ENCODE data around the gene BSPRY.
A peak's percentile ranks its signal among the peaks of the same experiment; 100 is the strongest.

The BSPRY gene

DNA sequence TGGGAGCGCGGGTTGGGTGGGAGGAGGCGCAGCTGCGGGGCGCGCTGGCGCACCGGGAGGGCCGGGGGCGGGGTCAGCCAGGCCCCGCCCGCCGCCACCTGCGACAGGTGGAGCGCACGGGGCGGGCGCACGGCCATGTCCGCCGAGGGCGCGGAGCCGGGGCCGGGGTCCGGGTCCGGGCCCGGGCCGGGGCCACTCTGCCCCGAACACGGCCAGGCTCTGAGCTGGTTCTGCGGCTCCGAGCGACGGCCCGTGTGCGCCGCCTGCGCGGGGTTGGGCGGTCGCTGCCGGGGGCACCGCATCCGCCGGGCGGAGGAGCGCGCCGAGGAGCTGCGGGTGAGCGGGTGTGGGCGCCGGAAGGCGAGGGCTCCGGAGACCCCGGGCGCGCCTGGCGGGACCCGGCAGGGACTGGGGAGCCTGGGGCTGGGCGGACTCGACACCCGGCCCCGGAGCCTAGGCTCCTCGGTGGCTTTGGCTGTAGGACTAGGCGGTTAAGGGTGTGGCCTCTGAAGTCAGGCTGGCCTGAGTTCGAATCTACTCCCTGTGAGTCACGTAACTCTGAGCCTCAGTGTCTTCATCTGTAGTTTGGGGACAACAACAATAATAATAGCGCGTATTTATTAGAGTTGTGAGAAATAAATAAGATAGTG, at the start of gene BSPRY:
BSPRY (plus strand) TSS at position 97 of the 650 bp plus-strand sequence; CDS start at position 136, 39 bp downstream.
- H3K27ac Mint-ChIP-seq: peak within 1 kb of the TSS; percentile 92 to 98
- H3K4me3 Mint-ChIP-seq: peak within 1 kb of the TSS; percentile 95 to 97
- H3K27me3 Mint-ChIP-seq: peaks cover 7% of the 10 kb centered on the region
- peaks cover 56% of the 10 kb centered on the region for H3K4me1 Mint-ChIP-seq
- DNase-seq: peak; percentile 60
- peak; percentile 72 for ATAC-seq
- no peaks in the 10 kb centered on the region for H3K9me3 Mint-ChIP-seq

DNA sequence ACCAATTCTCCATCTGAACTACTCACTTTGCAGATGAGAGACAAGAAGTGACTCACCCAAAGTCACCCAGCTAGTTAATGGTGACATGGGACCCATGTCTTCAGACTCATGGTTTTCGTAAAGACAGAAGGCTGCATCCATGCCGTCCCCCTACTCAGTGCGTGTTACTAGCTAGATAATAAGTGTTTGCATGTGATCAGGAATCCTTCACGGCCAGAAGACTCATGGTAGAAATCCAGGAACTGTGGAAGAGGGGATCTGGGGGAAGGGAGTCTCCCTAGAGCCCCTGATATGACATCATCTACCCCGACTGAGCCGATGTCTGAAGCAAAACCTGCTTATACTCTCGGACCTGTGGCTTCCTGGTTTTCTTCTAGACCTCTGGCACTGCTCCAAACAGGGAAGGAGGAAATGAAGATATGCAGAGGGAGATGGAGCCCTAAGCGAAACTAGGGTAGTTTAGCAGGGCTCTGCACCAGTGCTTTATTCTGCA, 49.5 kb upstream of the BSPRY start:
- no peaks in the 10 kb centered on the region for H3K27me3 Mint-ChIP-seq
- H3K4me1 Mint-ChIP-seq: no peaks in the 10 kb centered on the region
- H3K9me3 Mint-ChIP-seq: no peaks in the 10 kb centered on the region
- DNase-seq (no peak), ATAC-seq (no peak)
- H3K4me3 Mint-ChIP-seq: no peak overlapping the region
- no peak overlapping the region for H3K27ac Mint-ChIP-seq

DNA sequence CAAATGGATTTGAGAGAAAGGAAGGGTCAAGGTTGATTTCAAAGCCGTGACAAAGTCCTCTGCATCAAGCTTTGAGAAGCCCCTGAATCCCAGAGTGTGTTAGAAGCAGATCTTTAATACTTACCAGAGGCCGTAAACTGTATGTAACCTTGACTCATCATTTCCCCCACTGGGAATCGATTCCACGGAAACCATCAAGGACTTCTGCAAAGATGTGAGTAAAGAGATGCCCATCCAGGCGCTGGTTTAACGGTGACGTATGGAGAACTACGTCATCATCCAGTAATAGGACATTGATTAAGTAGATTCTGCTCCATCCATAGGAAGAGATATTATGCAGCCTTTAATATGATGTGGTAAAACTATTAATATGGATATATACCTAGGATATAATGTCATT, 47.8 kb upstream of the BSPRY start:
- no peak for DNase-seq
- H3K27ac Mint-ChIP-seq: no peak overlapping the region
- no peak overlapping the region for H3K4me3 Mint-ChIP-seq
- H3K27me3 Mint-ChIP-seq: no peaks in the 10 kb centered on the region
- no peaks in the 10 kb centered on the region for H3K4me1 Mint-ChIP-seq
- ATAC-seq: no peak
- H3K9me3 Mint-ChIP-seq: no peaks in the 10 kb centered on the region

- Mint-ChIP-seq H3K27ac (no peak within 1 kb of the TSS), H3K27me3 (no peaks in the 10 kb centered on the region), H3K9me3 (no peaks in the 10 kb centered on the region), H3K4me3 (no peak within 1 kb of the TSS), H3K4me1 (no peaks in the 10 kb centered on the region)
- DNase-seq (no peak), ATAC-seq (no peak)
Measured at GRCh38 chr9:113302792-113303418, 46.4 kb upstream of the BSPRY start, which contains the start of gene RNF183. Gene RNF183, minus strand, starts transcription at chr9:113303376. Its CDS starts 5,192 bp downstream, at chr9:113298184.

- ATAC-seq: no peak
- Mint-ChIP-seq H3K27ac (no peak overlapping the region), H3K9me3 (no peaks in the 10 kb centered on the region), H3K4me3 (no peak overlapping the region), H3K4me1 (no peaks in the 10 kb centered on the region), H3K27me3 (no peaks in the 10 kb centered on the region)
- no peak for DNase-seq
Measured at GRCh38 chr9:113306566-113306965, 42.8 kb upstream of the BSPRY start.

DNA sequence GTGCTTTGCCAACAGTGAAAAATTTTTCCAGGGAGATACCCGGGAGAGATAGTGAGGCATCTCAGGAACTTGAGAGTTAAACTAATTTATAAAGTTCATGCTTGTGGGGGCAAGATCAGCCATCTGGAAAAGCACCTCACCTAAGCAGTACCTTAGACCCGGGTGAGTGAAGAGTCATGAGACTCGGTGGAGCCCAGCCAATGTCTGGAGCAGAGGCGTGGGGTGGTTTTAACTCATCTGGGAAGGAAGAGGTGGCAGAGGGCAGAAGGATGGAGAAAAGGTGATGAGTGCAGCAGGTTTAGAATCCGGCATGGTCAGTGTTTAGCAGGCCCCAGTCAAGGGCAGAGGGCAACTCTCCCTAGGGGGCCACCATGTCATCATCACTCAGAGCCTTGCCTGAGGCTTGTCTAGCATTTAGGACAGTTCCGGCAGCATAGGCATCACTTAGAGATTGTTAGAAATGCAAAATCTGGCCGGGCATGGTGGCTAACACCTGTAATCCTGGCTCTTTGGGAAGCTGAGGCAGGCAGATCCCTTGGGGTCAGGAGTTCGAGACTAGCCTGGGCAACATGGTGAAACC, 41.9 kb upstream of the BSPRY start:
- ATAC-seq (no peak), DNase-seq (no peak)
- Mint-ChIP-seq H3K4me3 (no peak overlapping the region), H3K9me3 (no peaks in the 10 kb centered on the region), H3K27ac (no peak overlapping the region), H3K4me1 (no peaks in the 10 kb centered on the region), H3K27me3 (no peaks in the 10 kb centered on the region)

DNA sequence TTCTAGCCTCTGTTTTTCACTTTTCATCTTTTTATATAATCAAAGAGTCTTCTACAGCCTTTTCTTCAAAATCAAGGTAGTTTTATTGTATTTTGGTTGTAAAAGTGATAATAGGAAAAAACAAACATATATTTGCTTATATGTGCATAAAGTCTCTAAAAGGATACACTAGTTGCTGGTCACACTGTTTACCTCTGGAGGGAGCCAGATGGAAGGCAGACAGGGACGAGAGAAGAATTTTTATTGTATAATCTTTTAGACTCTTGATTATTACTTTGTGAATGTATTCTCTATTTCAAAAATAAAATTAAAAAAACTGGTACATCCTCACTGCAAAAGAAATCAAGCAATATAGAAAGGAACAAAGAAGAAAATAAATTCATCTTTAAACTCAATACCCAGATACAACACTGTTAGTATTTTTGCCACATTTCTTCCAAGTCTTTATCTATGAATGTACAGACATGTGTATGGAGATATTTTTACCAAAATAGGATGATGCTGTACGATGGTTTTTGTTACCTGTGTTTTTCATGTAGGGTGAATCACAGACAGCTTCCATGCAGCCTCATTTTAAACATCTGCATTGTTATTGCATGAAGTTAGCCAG, 40.0 kb upstream of the BSPRY start:
- peak in 1 of 2 donors; percentile 18 for DNase-seq
- no peak for ATAC-seq

GRCh38 chr9:113310538-113310937, 38.8 kb upstream of the BSPRY start:
- DNase-seq (no peak), ATAC-seq (no peak)
- Mint-ChIP-seq H3K27ac (no peak overlapping the region), H3K9me3 (no peaks in the 10 kb centered on the region), H3K4me1 (no peaks in the 10 kb centered on the region), H3K4me3 (no peak overlapping the region), H3K27me3 (no peaks in the 10 kb centered on the region)

More for the DNA sequence above, 40.0 kb upstream of the BSPRY start:
- no peak overlapping the region for H3K4me3 Mint-ChIP-seq
- H3K27me3 Mint-ChIP-seq: no peaks in the 10 kb centered on the region
- H3K9me3 Mint-ChIP-seq: no peaks in the 10 kb centered on the region
- no peak overlapping the region for H3K27ac Mint-ChIP-seq
- H3K4me1 Mint-ChIP-seq: no peaks in the 10 kb centered on the region

GRCh38 chr9:113311961-113312360, 37.4 kb upstream of the BSPRY start:
- ATAC-seq (no peak), DNase-seq (no peak)
- Mint-ChIP-seq H3K27ac (no peak overlapping the region), H3K9me3 (no peaks in the 10 kb centered on the region), H3K27me3 (no peaks in the 10 kb centered on the region), H3K4me1 (no peaks in the 10 kb centered on the region), H3K4me3 (no peak overlapping the region)

DNA sequence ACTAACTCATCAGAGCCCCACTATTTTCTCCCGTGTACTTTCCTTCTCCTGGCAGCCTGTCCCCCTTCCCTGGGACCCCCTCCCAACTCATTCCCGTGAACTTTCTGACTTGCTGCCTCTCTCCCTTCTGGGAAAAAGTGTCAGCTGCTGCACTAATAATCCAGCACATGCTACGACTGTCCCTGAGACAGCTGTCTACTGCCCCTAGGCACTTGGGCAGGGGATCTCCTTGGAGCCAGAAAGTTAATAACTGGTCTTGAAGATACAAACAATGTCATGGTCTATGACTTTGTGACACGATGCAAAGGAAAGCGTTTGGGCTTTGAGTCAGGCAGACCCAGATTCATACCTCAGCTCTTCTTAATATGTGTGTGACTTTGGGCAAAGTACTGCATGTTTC, 36.1 kb upstream of the BSPRY start:
- H3K27me3 Mint-ChIP-seq: no peaks in the 10 kb centered on the region
- H3K4me3 Mint-ChIP-seq: no peak overlapping the region
- H3K27ac Mint-ChIP-seq: no peak overlapping the region
- ATAC-seq (no peak), DNase-seq (no peak)
- H3K9me3 Mint-ChIP-seq: no peaks in the 10 kb centered on the region
- no peaks in the 10 kb centered on the region for H3K4me1 Mint-ChIP-seq

DNA sequence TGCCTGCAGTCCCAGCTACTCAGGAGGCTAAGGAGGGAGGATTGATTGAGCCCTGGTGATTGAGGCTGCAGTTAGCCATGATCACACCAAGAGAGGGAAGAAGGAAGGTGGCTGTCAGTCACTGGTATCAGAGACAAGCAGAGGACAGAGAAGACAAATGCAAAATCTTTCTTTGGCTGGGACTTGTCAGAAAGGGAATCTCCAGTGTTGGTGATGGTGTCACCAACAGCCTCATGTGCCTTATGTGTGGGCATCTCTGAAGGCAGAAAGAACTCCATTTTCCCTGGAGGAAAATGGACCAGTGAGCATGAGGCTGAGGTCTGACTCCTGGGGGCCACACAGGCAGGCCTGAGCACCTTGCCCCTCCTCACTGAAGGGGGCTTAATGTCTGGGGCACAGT, 34.1 kb upstream of the BSPRY start:
- H3K9me3 Mint-ChIP-seq: no peaks in the 10 kb centered on the region
- DNase-seq (no peak), ATAC-seq (no peak)
- H3K4me3 Mint-ChIP-seq: no peak overlapping the region
- H3K27me3 Mint-ChIP-seq: no peaks in the 10 kb centered on the region
- no peak overlapping the region for H3K27ac Mint-ChIP-seq
- H3K4me1 Mint-ChIP-seq: no peaks in the 10 kb centered on the region

DNA sequence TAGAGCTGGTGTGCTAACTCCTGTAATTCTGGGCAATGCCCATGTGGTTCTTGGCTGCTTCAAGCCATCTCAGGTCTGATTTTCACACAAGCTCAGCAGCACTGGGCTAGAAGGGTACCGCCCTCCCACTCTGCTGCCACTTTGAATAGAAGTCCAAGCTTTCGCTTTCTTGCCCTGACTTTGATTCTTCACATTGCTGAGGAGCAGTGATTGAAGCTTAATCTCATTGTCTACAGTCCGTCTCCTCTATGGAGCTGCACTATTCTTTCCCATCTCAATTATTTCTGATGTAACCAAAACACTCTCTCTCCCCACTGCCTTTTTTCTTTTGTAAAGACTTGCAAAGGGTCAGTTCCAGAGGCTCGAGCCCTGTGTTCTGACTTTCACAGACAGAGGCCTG, 33.3 kb upstream of the BSPRY start:
- ATAC-seq: no peak
- Mint-ChIP-seq H3K27ac (no peak overlapping the region), H3K9me3 (no peaks in the 10 kb centered on the region), H3K4me3 (no peak overlapping the region), H3K27me3 (no peaks in the 10 kb centered on the region), H3K4me1 (no peaks in the 10 kb centered on the region)
- no peak for DNase-seq

DNA sequence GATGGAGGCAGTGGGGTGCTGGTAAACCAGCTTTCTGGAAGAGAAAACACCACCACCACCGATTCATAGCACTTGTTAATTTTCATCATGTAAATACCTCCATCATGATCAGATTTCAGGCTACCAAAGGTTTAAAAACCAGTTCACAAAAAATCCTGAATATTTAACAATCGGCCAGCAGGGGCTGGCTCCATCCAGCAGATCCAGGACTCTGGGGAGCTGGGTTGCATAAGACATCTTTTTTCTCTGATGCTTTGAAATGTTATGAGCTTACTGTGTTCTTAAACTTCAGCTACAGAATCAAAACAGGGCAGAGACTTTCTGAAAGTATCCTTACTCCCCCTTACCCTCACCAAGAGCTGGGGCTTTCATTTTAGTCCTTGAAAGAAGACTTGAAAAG, 31.6 kb upstream of the BSPRY start:
- Mint-ChIP-seq H3K4me1 (no peaks in the 10 kb centered on the region), H3K27ac (no peak overlapping the region), H3K4me3 (no peak overlapping the region), H3K27me3 (no peaks in the 10 kb centered on the region), H3K9me3 (no peaks in the 10 kb centered on the region)
- ATAC-seq (no peak), DNase-seq (no peak)

- no peak for DNase-seq
- no peaks in the 10 kb centered on the region for H3K27me3 Mint-ChIP-seq
- no peaks in the 10 kb centered on the region for H3K9me3 Mint-ChIP-seq
- no peak for ATAC-seq
- no peaks in the 10 kb centered on the region for H3K4me1 Mint-ChIP-seq
- no peak overlapping the region for H3K27ac Mint-ChIP-seq
- H3K4me3 Mint-ChIP-seq: no peak overlapping the region
Measured at GRCh38 chr9:113319054-113319453, 30.3 kb upstream of the BSPRY start.

DNA sequence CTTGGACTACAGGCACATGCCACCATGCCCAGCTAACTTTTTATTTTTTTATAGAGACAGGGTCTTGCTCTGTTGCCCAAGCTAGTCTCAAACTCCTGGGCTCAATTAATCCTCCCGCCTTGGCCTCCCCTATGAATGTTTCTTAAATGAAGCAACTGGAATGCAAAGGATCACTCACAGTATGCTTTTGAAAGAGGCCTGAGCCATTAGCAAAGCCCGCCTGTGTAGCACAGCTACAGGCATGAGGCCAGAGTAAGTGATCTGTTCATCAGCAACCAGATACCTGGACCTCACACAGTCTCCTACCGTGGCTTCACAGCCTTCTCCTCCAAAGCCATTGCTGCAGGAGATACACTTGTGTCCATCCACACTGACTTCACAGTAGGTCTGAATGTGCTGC, 29.3 kb upstream of the BSPRY start:
- DNase-seq (no peak), ATAC-seq (no peak)
- Mint-ChIP-seq H3K27me3 (no peaks in the 10 kb centered on the region), H3K4me1 (no peaks in the 10 kb centered on the region), H3K4me3 (no peak overlapping the region), H3K27ac (no peak overlapping the region), H3K9me3 (no peaks in the 10 kb centered on the region)

GRCh38 chr9:113322671-113323070, 26.7 kb upstream of the BSPRY start:
- ATAC-seq (no peak), DNase-seq (no peak)
- H3K9me3 Mint-ChIP-seq: no peaks in the 10 kb centered on the region
- H3K27ac Mint-ChIP-seq: no peak overlapping the region
- H3K4me1 Mint-ChIP-seq: no peaks in the 10 kb centered on the region
- H3K27me3 Mint-ChIP-seq: no peaks in the 10 kb centered on the region
- no peak overlapping the region for H3K4me3 Mint-ChIP-seq

Measured in stimulated activated naive CD8-positive, alpha-beta T cell treated with anti-CD3 and anti-CD28 coated beads, Interleukin-15, amount 100 ng/mL, for 72 hours (primary cell).